Measurements from ENCODE around the gene YTHDF1. TPM values are rescaled to one million over a fixed set of nuclear protein-coding genes. Genes with fewer than 3 reads are reported as not detected.

The YTHDF1 gene
- total and polyA plus RNA-seq, 2 of the 8 experiments (the other 6 are each of a cell fraction or from before 2014, with no cell fraction given): 32.8 to 66.0 TPM

GRCh38 chr20:63212393-63212730 lies 3.6 kb downstream of the YTHDF1 start:
- Histone ChIP-seq H3K27ac (ENCODE audit: low read depth, low read length) (no peak overlapping the region), H3K9me3 (ENCODE audit: insufficient read depth in 2 of 2, low read depth in 1 of 2, low read length in 1 of 2) (no peaks in the 10 kb centered on the region), H2BK120ac (replicated peaks; ENCODE audit: low read depth, low read length) (no peak overlapping the region), H2BK5ac (ENCODE audit: low read depth, low read length) (no peak overlapping the region), H4K8ac (ENCODE audit: extremely low read depth, insufficient read depth, low read length) (no peak overlapping the region), H3K4ac (replicated peaks; ENCODE audit: insufficient read length, low read depth, low read length) (no peak overlapping the region), H4K20me1 (replicated peaks in 1 of 2; ENCODE audit: control insufficient read depth in 1 of 2, insufficient read depth in 2 of 2, low read length in 2 of 2) (peaks cover 35 to 36% of the 10 kb centered on the region in 2 experiments), H2BK12ac (ENCODE audit: low read depth, low read length) (no peak overlapping the region), H2BK20ac (ENCODE audit: low read length) (no peak overlapping the region), H3K23me2 (ENCODE audit: low read depth, low read length) (peaks cover 5% of the 10 kb centered on the region; the same call in 1 of the 2 replicates), H3K56ac (replicated peaks; ENCODE audit: insufficient read length, low read depth, low read length) (no peak overlapping the region), H2AK5ac (ENCODE audit: low read depth, low read length) (no peak overlapping the region), H3K79me2 (ENCODE audit: control insufficient read depth in 1 of 2, insufficient read depth in 2 of 2, low read length in 2 of 2) (peaks cover 30 to 81% of the 10 kb centered on the region in 2 experiments), H2AFZ (ENCODE audit: low read length) (no peak overlapping the region), H3K79me1 (ENCODE audit: low read depth, low read length) (peaks cover 11% of the 10 kb centered on the region), H3K4me1 (replicated peaks in 1 of 4; ENCODE audit: control insufficient read depth in 3 of 4, insufficient read depth in 4 of 4, low read length in 3 of 4) (peaks cover 0 to 11% (median 2%) of the 10 kb centered on the region in 4 experiments; a peak in 4 of 7 replicates), H3K23ac (ENCODE audit: insufficient read length) (no peak overlapping the region), H3K36me3 (ENCODE audit: control insufficient read depth in 2 of 4, insufficient read depth in 4 of 4, low read length in 3 of 4) (peaks cover 19 to 45% (median 32%) of the 10 kb centered on the region in 4 experiments; a peak in 7 of 8 replicates), H3K27me3 (replicated peaks in 1 of 4; ENCODE audit: control insufficient read depth in 3 of 4, extremely low read depth in 1 of 4, insufficient read depth in 3 of 4, low read length in 3 of 4) (no peaks in the 10 kb centered on the region), H2BK15ac (ENCODE audit: low read length) (no peak overlapping the region), H3K14ac (ENCODE audit: insufficient read length) (no peak overlapping the region), H4K91ac (replicated peaks; ENCODE audit: insufficient read length, low read length) (no peak overlapping the region), H3K4me3 (ENCODE audit: extremely low read depth in 1 of 4, insufficient read depth in 2 of 4, low read depth in 3 of 4, low read length in 4 of 4) (no peak overlapping the region), H4K5ac (ENCODE audit: insufficient read length, low read depth, low read length) (no peak overlapping the region), H3K9ac (replicated peaks in 1 of 4; ENCODE audit: extremely low read depth in 1 of 4, low read depth in 3 of 4, low read length in 3 of 4) (no peak overlapping the region), H3K18ac (ENCODE audit: extremely low read depth, low read length) (no peak overlapping the region), H3K4me2 (ENCODE audit: insufficient read depth in 1 of 2, low read depth in 2 of 2, low read length in 2 of 2) (no peak overlapping the region)
- FAIRE-seq: no peak
- ChIA-PET CTCF (ENCODE audit: partially characterized antibody) (interaction anchor here (0.9 to 3.8 kb wide), 9 partner anchors 9 to 97 kb away, joined by 3 to 46 read pairs (median 5); no protein-coding TSS in a partner anchor), POLR2A (ENCODE audit: partially characterized antibody) (no interaction called here)
- DNase-seq (ENCODE audit: low read depth in 1 of 2, low spot score in 2 of 2): no peak
- 91% methylated on average over 5 of the region's 5 CpGs; no CpG with 5 or more reads in 1 of the 2 experiments for WGBS, 2 experiments (ENCODE audit: extremely low coverage in 1 of 2, insufficient coverage in 1 of 2, insufficient read length in 1 of 2, insufficient replicate concordance in 2 of 2, low coverage in 1 of 2, low lambda C conversion rate in 2 of 2, missing lambda C conversion rate in 1 of 2)
- TF ChIP-seq HDAC6 (IDR thresholded peaks at IDR 0.05; ENCODE audit: low read depth, low read length) (no peak), TCF12 (IDR thresholded peaks at IDR 0.05; ENCODE audit: low read depth, low read length) (no peak), USF2 (IDR thresholded peaks at IDR 0.05; ENCODE audit: low read length) (no peak), CHD1 (IDR thresholded peaks at IDR 0.05; ENCODE audit: low read depth, low read length) (no peak), EZH2 (IDR thresholded peaks at IDR 0.05; ENCODE audit: low read depth, low read length, severe bottlenecking) (no peak)

Data from H1 (cell line).